ENCODE results near the gene ELMOD3.
"Not testable (repeated sequence)": the region's sequence is repeated elsewhere in the genome, so short reads cannot be mapped to it uniquely, and the experiment has no call there.

The ELMOD3 gene

GRCh38 chr2:85329181-85329651 is 25.4 kb upstream of the ELMOD3 start:
- no peak for DNase-seq (ENCODE audit: low read depth in 2 of 2)

GRCh38 chr2:85329701-85330100 is 24.9 kb upstream of the ELMOD3 start:
- DNase-seq (ENCODE audit: low read depth in 2 of 2) = not testable (repeated sequence)

DNA sequence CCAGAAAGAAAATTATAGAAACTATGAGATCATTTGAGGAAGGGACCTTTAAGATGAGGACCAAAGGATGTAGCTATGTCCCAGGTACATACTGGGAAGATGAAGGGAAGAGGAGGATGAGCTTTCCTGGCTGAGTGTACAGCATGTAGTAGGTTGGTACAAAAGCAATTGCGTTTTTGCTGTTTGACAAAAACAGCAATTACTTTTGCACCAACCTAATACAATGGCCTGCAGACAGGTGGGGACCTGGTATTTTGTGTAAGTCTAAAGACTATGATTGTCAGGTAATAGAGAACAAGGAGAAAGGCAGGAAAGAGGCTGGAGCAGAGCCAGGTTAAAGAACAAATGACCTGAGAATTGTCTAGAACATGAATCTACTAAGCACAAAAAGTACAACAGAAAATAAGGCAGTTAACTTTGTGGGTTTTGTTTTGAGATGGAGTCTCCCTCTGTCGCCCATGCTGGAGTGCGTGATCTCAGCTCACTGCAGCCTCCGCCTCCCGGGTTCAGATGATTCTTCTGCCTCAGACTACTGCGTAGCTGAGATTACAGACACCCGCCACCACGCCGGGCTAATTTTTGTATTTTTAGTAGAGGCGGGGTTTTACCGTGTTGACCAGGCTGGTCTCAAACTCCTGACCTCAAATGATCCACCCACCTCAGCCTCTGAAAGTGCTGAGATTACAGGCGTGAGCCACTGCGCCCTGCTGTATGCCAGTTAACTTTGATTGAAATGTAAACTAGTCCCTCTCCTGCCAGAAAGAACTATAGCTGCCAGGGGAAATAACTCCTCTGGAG is 23.5 kb upstream of the ELMOD3 start:
- no peak for DNase-seq (ENCODE audit: low read depth in 2 of 2)

GRCh38 chr2:85333877-85334276 is 20.7 kb upstream of the ELMOD3 start:
- not testable (repeated sequence) for DNase-seq (ENCODE audit: low read depth in 2 of 2)

- DNase-seq (ENCODE audit: low read depth in 2 of 2) = no peak
These were observed 19.6 kb upstream of the ELMOD3 start for GRCh38 chr2:85334928-85335327.

GRCh38 chr2:85340034-85340892 is 14.3 kb upstream of the ELMOD3 start:
- no peak for DNase-seq (ENCODE audit: low read depth in 2 of 2)

DNA sequence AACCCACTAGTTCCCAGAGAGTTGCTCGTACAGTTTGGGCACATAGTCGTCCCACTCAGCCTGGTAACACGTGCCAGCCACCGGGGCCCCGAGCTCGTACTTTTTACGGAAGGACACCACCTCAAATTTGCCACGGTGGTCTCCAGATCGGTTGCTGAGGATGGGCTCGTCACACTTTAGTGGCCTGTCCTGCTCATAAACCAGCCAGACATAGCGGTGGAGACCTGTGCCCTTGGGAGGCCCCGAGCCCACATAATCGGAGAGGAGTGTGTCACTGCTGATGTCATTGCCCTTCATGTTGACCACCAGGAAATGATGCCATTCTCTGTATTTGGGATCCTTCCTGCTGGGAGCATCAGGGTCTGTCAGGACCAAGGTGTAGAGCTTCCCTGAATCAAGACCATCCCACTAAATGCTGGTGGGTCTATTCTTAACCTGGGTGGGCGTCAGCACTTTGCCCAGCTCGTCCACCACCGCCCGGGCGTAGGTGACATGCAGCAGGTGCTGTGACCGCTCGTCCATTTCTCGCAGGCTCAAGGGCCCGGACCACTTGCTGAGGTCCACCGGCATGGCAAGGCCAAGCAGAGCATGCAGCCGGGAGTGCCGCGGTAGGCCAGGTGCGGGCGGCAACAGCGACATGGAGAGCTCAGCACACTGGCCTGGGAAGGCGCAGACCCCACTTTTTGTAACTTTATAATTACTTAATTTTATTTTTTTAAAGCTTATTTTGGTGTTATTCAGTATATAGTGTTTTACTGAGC is 13.1 kb upstream of the ELMOD3 start:
- DNase-seq (ENCODE audit: low read depth in 2 of 2) = no peak

- DNase-seq (ENCODE audit: low read depth in 2 of 2) = no peak
These were observed 12.4 kb upstream of the ELMOD3 start for GRCh38 chr2:85342156-85342555.

GRCh38 chr2:85343207-85343895 is 11.2 kb upstream of the ELMOD3 start:
- DNase-seq (ENCODE audit: low read depth in 2 of 2) = not testable (repeated sequence)

DNA sequence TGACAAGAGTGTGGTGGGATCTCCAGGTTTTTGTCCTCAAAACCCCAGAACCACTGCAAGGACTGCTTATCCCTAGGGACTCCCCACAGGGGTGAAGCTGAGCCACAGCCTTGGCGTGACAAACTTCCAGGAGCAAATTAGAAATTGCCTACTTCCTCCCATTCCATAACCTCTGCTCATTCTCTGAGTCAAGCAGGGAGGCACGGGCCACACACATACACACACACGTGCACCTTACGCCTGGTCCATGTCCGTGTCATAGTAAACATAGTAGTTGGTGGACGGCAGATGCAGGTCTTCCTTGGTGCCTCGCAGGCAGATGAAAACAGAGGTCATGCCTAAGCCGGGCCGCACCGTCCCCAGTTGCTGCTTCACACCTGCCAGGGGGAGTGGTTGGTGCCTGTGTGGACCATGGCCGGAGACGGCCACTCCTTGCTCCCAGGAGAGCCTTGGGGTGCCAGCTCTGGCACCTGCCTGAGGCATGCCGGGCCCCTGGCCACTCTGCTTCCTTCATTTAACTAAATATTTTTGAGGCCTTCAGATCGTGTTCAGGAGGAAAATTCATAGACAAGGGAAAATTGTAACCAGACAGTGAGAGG is 10.1 kb upstream of the ELMOD3 start:
- DNase-seq (ENCODE audit: low read depth in 2 of 2) = no peak

DNA sequence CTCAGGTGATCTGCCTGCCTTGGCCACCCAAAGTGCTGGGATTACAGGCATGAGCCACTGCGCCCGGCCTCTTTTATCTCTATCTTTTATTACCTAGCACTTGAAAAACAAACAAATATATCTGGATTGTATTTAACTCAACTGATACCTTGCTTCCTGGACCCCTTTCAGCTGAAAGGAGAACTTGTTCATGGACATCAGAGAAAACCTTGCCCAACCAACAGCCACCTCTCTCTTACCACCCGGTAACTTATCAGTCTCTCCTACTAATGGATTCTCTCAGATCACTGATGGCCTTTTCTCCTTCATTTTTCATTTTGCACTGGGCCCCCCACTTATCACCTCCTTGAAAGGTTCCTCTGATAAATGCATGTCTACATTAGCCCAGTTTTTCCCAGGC is 7.0 kb upstream of the ELMOD3 start:
- DNase-seq (ENCODE audit: low read depth in 2 of 2) = no peak

GRCh38 chr2:85353876-85354285 is 688 bp upstream of the ELMOD3 start:
- DNase-seq (ENCODE audit: low read depth in 2 of 2) = no peak

- DNase-seq (ENCODE audit: low read depth in 2 of 2) = no peak
These were observed 473 bp downstream of the ELMOD3 start for GRCh38 chr2:85355073-85355410.

DNA sequence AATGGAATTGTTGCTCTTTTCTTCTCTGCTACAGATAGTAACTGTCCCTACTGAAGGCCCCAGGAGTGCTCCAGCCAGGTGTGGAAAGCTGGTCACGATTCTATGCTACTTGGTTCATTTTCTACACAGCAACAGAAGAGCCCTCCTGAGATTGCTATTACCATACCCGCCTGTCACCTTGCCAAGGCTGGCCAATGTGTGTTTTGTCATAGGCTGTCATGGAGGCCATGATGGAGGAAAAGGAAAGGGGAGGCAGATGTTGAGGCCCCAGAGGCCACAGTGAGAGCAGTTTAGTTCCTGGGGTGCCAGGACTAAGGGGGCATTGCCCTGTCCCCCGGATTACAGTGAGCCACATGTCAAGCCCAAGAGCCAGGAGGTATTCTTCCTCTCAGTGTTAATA is 952 bp downstream of the ELMOD3 start:
- no peak for DNase-seq (ENCODE audit: low read depth in 2 of 2)

DNA sequence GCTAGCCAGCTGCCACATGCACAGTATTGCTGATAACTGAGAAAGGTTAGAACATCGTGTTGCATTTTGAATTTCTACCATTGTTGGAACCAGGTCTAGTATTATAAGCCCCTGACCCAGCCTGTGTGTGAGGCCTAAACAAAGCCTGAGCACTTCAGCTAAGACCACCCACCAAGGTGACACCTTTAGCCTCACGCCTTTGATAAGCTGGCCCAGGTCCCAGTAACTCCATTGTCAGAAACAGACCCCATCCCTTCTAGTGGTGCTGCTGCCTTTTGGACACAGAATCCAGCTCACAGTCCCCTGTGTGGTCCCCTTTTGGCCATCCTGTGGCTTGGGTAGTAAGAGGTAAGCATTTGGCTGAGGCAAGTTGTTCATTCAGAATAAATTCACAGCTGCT is 1.6 kb downstream of the ELMOD3 start:
- DNase-seq (ENCODE audit: low read depth in 2 of 2) = no peak

- DNase-seq (ENCODE audit: low read depth in 2 of 2) = no peak
These were observed 3.2 kb downstream of the ELMOD3 start for GRCh38 chr2:85357736-85358135.

GRCh38 chr2:85362653-85363387 is 8.3 kb downstream of the ELMOD3 start:
- not testable (repeated sequence) for DNase-seq (ENCODE audit: low read depth in 2 of 2)

- no peak for DNase-seq (ENCODE audit: low read depth in 2 of 2)
These were observed 12.6 kb downstream of the ELMOD3 start for GRCh38 chr2:85367180-85367579.

- no peak for DNase-seq (ENCODE audit: low read depth in 2 of 2)
These were observed 14.4 kb downstream of the ELMOD3 start for GRCh38 chr2:85368921-85369320.

DNA sequence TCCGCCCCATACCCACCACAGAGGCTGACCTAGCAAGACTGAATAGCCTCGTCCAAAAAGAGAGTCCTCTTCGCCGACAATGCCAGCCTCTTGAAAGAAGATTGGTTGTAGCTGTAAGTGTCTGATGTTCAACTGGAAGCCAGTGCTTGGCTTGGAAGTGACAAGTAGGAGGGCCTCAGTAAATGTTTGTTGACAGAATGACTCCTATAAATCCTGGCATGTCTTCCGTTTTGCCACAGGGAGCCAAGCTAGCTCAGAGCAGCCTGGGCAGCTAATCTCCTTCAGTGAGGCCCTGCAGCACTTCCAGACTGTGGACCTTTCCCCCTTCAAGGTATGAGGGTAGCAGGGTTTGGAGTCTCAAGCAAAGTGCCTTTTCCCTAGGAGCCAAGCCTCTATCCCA is 14.9 kb downstream of the ELMOD3 start:
- DNase-seq (ENCODE audit: low read depth in 2 of 2) = no peak
